Activated naive CD4-positive, alpha-beta T cell treated with anti-CD3 and anti-CD28 coated beads, Interleukin-2, amount 50 U/mL, for 16 hours (primary cell): ENCODE data around the gene GNAT1.

ENCODE experiments used
- DNase-seq: peaks from one replicate; pipeline ENCODE4 v3.0.0-alpha.2; 2020

The GNAT1 gene

DNA sequence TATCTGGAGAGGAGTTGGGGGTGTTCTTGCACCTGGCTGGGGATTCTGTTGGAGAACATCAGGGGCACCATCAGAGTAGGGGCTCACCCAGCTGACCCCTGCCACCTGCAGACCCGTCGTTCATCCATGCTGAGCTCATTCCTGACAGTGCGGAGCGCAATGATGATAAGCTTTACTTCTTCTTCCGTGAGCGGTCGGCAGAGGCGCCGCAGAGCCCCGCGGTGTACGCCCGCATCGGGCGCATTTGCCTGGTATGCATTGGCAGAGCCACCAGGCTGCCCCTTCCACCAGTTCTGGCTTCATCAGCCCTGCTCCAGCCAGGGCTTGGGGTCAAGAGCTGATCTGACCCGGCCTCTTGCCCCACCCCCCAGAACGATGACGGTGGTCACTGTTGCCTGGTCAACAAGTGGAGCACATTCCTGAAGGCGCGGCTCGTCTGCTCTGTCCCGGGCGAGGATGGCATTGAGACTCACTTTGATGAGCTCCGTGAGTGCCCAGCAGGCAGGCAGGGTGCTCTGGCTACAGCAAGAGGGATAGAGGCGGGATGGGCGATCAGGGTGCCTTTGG lies 8.8 kb upstream of the GNAT1 start:
- DNase-seq, result no peak

DNA sequence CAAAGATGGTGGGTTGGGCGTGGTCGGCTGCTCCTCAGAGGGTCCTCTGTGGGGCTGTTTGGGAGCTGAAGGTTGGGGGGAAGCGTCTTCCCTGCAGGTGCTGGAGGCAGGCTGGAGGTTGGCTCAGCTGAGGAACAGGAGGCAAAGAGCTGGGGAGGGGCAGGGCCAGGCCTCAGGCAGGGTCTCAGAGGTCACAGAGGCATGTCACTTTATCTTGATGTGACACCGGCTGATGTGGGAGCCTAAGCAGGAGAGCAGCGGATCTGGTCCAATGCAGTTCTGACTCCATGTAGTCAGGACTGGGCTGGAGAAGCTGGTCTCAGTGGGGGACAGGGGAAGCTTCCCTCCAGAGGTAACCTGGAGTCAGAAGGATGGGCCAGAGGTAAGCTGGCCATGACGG lies 7.7 kb upstream of the GNAT1 start:
- no peak for DNase-seq

DNA sequence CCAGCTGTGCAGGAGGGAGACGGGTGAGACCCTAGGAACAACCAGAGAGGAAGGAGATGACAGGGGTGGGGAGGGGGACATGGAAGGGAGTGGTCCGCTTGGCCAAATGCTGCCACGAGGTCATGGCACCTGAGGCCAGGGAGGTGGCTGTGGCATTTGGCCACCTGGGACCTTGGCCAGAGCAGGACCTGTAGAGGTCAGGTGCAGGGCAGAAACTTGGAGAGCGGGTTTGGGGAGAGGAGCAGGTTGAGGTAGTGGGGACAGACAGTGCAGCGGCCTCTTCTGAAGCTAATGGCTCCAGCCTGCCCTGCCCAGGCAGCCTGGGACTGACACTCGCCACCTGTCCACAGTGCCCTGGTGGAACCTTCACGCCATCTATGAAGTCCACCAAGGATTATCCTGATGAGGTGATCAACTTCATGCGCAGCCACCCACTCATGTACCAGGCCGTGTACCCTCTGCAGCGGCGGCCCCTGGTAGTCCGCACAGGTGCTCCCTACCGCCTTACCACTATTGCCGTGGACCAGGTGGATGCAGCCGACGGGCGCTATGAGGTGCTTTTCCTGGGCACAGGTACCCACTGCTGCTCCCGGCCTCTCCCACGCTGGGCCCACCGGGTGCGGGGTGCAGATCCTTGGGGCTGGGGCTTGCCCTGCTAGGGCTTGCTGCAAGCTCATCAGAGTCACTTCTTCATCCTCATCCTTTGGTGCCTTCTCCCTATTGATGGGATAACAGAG lies 7.0 kb upstream of the GNAT1 start:
- DNase-seq, result no peak

DNA sequence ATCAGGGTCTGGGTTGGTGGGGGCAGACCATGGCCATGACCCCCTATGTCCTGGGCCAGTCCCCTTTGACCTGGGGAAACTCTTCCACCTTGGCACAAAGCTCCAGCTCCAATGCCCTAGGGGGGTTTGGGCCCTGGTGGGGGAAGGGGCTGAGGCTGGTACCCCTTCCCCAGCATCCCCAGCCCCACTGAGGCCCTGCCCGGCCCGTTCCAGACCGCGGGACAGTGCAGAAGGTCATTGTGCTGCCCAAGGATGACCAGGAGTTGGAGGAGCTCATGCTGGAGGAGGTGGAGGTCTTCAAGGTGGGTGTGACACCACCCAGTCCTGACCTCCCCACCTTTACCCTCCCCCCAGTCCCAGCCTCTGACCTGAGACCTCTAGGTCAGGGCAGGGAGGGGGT lies 6.2 kb upstream of the GNAT1 start:
- DNase-seq, result no peak

DNA sequence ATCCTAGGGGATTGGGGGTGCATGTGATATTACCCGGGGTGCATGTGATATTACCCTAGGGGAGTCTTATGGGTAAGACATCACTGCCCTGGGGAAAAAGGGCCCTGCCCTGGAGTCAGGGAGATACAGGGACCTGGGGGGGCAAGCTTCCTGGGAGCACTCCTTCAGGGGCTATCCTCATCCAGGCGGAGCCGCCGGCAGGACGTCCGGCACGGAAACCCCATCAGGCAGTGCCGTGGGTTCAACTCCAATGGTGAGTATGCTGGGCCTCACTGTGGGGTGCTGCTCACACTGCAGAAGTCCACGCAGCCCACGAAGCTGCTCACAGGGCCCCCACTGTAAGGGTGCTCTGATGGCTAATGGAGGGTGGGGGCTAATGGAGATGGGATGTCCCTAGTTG lies 5.3 kb upstream of the GNAT1 start:
- DNase-seq, result no peak

DNA sequence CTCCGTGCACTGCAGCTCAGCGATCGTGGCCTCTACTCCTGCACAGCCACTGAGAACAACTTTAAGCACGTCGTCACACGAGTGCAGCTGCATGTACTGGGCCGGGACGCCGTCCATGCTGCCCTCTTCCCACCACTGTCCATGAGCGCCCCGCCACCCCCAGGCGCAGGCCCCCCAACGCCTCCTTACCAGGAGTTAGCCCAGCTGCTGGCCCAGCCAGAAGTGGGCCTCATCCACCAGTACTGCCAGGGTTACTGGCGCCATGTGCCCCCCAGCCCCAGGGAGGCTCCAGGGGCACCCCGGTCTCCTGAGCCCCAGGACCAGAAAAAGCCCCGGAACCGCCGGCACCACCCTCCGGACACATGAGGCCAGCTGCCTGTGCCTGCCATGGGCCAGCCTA lies 3.7 kb upstream of the GNAT1 start:
- no peak for DNase-seq

DNA sequence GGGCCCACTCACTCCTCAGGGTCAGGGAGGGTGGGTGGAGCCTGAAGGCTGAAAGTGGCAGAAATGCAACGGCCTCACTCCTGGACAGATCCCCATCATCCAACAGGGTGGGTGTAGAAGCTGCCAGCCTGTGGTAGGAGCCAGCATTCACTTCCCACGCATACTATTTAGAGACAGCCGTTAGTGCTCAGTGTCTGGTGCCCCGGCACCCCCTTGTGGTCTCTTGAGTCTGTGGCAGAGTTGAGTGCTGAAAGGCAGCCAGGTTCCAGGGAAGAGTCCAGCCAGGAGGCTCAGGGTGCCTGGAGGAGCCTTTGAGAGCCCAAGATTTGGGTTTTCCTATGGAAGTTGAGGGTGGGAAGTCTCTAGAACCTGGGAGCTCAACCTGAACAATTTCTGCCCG lies 2.1 kb upstream of the GNAT1 start:
- DNase-seq, result peak; percentile 42

DNA sequence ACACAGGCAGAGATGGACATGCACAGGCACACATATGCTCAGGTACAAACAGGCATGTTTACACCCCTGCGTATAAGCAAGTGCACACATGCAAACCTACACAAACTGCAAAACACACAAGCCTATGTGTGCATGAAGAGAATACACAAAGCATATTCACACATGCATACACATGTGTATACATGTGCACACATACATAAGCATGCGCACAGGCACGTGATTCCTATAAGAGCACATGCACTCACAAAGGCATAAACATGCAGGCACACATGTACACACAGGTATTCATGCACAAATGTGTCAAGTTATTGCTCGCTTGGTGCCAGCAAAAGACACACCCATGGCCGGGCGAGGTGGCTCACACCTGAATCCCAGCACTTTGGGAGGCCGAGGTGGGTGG lies 1.4 kb upstream of the GNAT1 start:
- DNase-seq, result no peak

DNA sequence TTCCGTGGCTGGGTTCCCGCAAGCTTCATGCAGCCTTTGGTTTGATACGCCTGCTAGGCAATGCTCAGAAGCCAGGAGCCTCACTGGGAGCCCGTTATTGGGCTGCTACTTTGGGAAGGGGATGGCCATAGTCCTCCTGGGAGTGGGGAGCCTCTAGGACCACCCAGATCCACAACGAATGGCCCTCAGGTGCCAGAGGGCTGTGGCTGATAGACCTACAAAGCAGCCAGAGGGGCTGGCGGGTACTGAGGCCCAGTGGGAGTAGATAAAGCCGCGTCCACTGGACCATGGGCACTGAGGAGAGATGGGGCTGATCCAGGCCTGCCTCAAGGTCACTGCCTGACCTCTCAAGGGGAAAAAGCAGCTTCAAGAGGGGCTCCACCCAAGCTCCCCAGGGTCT lies 714 bp downstream of the GNAT1 start:
- no peak for DNase-seq

DNA sequence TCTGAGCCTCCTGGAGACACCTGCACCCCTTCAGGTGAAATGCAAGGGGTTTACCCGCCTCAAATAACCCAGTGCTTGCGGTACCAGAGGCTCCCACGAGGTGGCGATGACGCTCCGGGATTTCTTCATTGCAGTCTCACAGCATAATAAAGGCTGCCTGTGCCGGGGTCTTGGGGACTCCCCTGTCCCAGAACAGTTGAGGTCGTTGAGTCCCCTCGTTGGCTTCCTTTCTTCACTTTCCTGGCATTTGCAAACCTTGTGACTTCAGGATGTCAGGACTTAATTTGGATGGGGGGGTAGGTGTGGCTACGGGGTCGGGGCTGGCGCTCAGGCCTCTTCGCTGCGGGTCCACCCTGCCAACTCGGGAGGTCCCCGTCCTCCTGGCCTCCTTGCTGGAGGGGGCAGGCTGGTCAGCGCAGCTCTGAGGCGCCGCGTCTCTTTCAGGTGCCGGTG lies 1.3 kb downstream of the GNAT1 start:
- DNase-seq, result peak; percentile 85

DNA sequence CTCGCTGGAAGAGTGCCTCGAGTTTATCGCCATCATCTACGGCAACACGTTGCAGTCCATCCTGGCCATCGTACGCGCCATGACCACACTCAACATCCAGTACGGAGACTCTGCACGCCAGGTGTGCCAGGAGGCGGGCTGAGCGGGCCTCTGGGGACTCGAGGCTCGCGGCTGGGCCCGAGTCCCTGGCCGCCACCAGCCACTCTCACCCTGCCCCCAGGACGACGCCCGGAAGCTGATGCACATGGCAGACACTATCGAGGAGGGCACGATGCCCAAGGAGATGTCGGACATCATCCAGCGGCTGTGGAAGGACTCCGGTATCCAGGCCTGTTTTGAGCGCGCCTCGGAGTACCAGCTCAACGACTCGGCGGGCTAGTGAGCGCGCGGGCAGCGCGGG lies 1.9 kb downstream of the GNAT1 start:
- no peak for DNase-seq

DNA sequence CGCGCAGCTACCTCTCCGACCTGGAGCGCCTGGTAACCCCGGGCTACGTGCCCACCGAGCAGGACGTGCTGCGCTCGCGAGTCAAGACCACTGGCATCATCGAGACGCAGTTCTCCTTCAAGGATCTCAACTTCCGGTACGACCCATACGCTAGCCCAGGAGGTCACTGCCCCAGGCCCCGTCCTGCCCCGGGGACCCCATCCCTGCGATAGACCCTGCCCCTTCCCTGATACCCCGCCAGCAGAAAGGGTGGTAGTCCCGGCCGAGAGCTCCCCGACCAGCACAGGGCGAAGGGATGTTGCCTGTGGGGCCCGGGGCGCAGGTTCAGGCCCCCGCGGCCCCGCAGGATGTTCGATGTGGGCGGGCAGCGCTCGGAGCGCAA lies 2.3 kb downstream of the GNAT1 start:
- no peak for DNase-seq

DNA sequence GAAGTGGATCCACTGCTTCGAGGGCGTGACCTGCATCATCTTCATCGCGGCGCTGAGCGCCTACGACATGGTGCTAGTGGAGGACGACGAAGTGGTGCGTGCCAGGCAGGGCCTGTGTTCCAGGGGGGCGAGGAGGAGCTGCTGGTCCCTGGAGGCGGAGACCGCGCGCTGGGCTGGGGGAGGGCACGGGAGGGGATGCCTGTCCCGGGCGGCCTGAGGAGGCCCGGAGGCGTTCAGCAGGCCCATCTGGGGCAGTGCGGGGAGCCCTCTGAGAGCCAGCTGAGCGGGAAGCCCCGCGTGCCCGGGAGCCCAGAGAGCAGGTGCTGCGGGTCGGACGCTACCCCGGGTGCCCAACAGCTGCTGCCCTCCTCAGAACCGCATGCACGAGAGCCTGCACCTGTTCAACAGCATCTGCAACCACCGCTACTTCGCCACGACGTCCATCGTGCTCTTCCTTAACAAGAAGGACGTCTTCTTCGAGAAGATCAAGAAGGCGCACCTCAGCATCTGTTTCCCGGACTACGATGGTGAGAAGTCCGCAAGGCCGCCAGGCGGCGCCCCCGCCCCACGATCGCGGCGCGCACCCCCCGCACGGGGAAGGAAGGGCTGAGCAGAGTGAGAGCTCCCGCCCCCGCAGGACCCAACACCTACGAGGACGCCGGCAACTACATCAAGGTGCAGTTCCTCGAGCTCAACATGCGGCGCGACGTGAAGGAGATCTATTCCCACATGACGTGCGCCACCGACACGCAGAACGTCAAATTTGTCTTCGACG lies 2.9 kb downstream of the GNAT1 start:
- DNase-seq, result peak; percentile 84

DNA sequence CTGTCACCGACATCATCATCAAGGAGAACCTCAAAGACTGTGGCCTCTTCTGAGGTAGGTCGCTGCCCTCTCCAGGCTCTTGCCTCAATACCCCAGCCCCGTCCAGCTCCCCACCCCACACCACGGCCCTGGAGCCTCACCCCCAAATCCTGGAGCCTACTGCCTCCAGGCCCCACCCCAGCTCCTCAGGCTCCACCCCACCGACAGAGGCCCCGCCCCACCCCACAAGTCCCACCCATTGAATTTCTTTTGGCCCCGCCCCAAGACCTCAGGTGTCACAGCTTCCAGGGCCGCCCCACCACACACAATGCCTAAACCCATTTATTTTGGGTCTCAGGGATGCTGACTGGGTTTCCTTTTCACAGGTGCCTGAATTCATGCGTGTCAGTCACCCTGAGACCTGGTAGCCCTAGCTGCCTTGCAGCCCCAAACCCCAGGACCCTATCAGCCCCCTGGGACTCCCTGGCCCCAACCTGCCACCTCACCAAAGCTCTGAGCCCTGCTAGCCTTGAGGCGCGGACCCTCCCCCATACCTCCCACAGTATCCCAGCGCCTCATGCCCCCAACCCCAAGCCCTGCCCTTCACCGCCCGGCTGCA lies 3.6 kb downstream of the GNAT1 start:
- DNase-seq, result peak; percentile 43

DNA sequence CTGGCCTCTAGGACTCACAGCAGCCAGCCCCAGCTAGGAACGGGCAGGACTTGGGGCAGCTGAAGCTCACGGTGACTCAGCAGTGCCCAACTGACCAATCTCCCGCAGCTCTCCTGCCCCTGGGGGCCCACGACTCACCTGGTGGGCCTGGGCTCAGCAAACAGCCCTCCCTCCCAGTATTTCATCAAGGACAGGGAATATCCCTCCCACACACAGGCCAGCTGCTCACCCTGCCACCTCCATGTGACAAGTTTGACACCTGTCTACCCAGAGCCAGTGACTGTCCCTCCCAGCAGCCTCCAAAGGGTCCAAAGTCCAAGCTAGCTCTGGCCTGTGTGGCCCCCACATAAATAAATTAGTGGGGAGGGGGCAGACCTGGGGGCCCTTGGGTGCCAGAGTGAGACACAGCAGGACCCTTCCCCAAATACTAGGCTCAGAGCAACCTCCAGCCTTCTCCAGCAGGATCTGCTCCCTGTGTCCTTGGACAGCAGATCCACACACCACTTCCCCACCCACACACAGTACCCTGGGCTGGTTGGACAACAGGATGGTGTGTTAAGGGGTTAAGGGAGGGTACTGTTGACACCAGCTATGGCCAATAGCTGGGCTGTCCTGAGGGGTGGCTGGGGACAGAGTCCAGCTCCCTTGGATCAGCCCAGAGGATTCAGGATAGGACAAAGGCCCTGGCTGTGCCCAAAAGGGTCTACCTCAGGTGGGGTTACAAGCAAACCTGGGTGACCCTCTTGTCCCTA lies 4.3 kb downstream of the GNAT1 start:
- DNase-seq, result no peak

DNA sequence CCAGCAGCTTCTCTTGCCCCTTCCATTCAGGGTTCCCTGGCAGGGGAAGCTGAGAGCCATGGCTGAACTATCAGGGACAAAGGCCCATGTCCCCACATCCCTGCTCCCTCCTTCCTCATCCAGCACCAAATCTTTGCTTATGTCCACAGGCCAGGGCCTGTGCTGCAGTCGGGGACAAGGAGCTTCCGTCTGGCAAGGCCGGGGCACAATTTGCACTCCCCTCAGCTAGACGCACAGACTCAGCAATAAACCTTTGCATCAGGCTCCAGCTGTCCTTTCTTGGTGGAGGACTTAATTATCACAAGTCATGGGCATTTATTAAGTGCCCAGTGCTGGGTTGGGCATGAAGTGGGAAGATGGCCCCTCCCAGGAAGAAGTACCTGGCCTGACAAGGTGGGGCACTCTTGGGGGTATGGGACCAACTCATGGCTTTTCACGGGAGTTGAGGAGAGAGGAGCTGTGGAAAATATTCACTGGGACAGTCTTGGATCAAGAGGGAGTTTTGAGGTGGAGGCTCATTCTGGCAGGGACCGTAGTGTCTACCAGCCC lies 4.9 kb downstream of the GNAT1 start:
- DNase-seq, result no peak

DNA sequence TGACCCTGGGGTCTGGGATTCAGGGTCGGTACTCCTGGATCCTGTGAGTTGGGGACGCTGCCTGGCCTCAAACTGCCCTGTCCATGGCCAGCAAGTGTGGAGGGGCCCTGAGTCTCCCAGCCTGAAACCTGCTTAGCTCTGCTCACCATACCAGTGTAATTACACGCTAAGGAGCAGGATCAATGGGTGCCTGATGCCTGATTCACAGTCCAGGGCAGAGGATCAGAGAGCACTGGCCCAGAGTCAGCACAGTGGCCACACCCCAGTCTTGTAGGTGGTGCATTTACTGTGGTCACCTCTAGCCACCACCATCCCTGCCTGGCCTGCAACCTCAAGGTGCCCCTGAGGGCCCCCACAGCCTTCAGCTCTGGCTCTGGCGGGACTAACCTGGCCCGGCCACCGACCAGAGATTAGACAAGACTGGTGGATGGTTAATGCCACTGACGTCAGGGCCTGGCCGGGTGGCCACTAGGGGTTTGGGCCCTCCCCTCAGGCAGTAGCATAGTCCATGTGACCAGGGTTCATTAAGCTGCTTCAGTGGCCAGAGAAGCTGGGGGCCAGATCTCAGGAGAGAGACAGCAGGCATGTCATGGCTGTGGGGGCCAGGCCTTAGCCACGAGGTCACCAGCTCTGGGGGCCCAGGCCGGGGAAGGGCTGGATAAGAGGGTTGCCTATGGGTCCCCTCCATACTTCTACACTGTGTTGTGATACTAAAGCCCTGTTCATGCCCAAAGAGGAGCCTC lies 10.3 kb downstream of the GNAT1 start:
- no peak for DNase-seq

DNA sequence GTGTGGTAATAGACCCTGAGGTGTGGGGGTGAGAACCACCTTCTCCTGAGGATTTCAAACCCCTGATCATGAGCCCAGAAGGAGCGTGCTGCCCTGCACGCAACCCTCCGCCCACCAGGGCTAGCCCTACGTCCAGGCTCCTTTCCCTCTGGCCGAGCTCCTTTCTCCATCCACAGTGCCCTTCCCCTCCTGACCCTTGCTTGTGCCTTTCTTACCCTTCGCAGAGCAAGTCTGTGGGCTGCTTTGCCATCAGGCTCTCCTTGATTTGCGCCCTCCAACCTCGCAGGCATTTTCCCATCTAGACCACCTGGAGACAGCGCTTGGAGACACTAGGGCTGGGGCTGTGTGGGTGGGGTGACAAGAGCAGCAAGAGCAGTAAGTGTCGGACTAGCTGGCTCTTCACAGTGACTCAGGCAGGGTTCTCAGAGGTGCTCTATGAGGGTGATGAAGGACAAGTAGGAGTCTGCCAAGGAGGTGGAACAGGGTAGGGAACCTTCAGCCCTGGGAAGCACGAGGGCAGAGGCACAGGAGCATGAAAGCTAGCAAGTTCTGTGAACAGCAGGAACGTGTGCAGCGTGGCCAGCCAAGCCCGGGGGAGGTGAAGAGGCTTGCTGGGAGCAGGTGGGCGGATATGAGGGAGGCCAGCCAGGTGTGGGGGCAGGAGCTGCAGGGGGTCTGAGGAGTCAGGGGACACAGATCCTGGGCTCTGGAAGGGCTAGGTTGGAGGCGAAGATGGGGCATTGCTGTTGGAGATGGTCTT lies 11.1 kb downstream of the GNAT1 start:
- DNase-seq, result no peak

DNA sequence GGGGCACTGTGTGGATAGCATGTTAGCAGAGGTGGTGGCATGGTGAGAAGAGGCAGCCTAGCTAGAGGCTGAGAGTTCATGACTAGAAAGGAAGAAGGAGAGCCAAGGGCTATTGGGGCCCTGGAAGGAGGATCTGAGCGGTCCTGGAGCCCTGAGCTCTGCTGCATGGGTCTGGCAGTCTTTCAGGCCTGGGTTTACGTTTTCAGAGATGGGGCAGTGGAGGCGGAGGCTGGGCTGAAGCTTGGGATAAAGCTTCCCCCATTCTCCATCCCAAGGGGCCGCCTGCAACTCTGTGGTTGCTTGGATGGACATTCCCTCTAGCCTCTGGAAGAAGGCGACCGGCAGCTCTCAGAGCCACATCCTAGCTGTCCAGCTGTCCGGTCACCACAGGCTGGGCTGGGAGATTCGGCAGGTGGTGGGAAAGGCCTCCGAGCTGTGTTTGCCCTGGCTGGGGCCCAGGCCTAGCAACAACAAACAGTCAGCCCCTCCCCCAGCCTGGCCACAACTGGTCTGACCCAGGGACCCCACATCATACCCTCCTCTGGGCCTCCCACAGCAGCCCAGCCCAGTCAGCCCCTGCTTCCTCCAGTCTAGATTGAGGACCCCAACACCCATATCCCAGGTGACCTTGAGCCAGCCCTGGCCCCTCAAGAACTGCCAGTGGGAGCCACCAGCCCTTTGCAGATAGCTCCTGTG lies 11.9 kb downstream of the GNAT1 start:
- DNase-seq, result no peak
